GM12865 (cell line): Measurements from ENCODE around the gene BEND6.

Experiments
- DNase-seq: peaks from one replicate; pipeline ENCODE4 v3.0.0; 2010; ENCODE audit warnings: low read depth
- H3K4me3 ChIP-seq: 2 replicates; pipeline ENCODE4 v1.5.1; 2011; ENCODE audit warnings: mild to moderate bottlenecking, low read depth, low read length, control low read depth
- CTCF ChIP-seq: IDR thresholded peaks from 2 replicates; pipeline ENCODE4 v1.5.1; 2011; ENCODE audit warnings: low read length, control low read depth, low read depth, inconsistent platforms; ENCODE audit not compliant: insufficient read depth; ENCODE audit errors: missing control alignments

BEND6 gene, protein sequence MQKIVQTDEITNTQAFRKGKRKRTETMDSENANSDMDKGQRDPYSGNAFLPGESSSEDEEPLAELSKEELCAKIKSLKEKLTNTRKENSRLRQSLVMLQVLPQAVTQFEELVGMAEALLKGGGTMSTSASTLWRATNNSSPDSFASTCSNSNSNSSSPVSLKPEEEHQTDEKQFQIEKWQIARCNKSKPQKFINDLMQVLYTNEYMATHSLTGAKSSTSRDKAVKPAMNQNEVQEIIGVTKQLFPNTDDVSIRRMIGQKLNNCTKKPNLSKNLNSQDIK

DNA sequence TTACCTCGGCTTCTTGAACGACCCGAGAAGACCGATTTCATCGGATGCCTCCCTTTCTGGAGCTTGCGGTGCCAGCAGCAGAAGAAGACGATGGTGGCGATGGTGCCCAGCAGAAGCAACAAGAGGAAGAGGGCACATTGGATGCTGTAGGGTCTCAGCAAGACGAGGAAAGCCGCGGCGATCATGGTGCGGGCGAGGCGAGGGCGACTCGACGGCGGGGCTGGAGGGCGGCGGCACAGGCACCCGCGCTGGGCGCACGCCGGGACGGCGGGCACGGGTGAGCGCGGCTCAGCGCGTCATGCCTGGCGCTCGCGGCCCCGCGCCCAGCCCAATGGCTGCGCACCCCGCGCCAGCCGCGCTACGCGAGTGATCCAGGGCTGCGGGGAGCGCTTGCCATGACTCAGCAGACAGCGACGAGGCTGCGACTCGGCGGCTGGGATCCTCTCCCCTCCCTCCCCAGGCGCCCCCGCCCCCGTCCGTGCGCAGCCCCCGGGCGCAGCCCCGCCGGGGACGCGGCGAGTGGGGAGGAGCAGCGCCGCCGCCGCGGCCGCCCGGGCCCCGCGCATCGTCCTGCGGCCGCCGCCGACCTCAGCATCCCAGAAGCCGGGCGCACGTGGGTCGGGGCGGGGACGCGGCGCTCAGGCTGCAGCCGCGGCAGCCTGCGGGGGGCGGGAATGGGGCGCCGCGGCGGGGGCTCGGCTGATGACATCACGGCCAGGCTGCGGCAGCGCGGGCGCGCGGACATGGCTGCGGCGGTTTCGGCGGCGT is at the start of gene BEND6:
BEND6 (plus strand) TSS at position 705 of the 768 bp plus-strand sequence. CDS start 26,704 bp downstream, outside the sequence.
- DNase-seq = peak; percentile 74
- H3K4me3 ChIP-seq = peak within 1 kb of the TSS; percentile 64
- no peak for TF ChIP-seq CTCF

DNA sequence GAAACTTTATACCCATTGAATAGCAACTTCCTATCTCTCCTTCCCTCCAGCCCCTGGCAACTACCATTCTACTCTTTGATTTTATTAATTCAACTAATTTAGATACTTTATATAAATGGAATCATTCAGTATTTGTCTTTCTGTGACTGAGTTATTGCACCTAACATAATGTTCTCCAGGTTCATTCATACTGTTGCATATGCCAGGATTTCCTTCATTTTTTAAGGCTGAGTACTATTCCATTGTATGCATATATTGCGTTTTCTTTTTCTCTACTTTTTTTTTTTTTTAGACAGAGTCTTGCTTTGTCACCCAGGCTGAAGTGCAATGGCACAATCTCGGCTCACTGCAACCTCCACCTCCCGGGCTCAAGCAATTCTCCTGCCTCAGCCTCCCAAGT is 49.5 kb upstream of the BEND6 start:
- no peak for DNase-seq
- TF ChIP-seq CTCF = no peak
- no peak overlapping the region for H3K4me3 ChIP-seq

GRCh38 chr6:56906752-56907151 is 48.2 kb upstream of the BEND6 start:
- no peak for TF ChIP-seq CTCF
- no peak for DNase-seq
- no peak overlapping the region for H3K4me3 ChIP-seq

GRCh38 chr6:56909115-56909907 is 45.6 kb upstream of the BEND6 start:
- no peak for TF ChIP-seq CTCF
- DNase-seq = no peak
- H3K4me3 ChIP-seq = no peak overlapping the region

GRCh38 chr6:56911847-56912246 is 43.1 kb upstream of the BEND6 start:
- no peak overlapping the region for H3K4me3 ChIP-seq
- no peak for DNase-seq
- no peak for TF ChIP-seq CTCF

DNA sequence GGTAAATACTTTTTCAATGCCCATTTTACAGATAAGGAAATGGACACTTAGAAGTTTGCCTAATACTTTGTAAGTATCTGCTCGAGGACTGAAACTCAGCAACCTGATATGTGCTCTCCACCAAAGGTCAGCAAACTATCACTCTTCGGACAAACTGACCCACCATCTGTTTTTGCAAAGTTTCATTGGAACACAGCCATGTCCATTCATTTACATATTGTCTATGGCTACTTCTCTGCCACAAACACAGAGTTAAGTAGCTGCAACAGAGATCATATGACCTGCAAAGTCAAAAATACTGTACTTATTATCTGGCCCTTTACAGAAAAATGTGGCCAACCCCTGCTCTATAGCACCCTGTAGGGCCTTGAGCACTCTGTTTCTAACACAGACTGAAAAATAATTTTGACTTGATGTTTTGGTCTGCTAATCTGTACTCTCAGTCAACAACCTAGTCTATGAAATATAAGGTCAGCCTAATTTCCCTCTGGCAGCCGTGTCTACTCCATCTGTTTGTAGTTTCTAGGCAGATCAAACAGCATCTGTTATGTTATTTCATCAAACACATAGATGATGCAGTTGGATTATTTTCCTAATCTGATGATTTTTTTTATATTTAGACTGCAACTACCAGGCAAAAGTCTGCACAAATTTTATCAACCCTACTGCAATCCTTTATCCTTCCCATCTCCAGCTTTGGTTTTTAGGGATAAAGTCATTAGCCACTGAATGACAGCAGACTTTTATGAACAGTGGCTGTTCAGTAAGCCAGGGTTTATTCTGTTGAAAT is 41.4 kb upstream of the BEND6 start:
- H3K4me3 ChIP-seq = no peak overlapping the region
- DNase-seq = no peak
- no peak for TF ChIP-seq CTCF
